ENCODE data around the gene SLC35F2.
"Not testable (repeated sequence)": the region's sequence is repeated elsewhere in the genome, so short reads cannot be mapped to it uniquely, and the experiment has no call there.

The SLC35F2 gene, protein sequence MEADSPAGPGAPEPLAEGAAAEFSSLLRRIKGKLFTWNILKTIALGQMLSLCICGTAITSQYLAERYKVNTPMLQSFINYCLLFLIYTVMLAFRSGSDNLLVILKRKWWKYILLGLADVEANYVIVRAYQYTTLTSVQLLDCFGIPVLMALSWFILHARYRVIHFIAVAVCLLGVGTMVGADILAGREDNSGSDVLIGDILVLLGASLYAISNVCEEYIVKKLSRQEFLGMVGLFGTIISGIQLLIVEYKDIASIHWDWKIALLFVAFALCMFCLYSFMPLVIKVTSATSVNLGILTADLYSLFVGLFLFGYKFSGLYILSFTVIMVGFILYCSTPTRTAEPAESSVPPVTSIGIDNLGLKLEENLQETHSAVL

DNA sequence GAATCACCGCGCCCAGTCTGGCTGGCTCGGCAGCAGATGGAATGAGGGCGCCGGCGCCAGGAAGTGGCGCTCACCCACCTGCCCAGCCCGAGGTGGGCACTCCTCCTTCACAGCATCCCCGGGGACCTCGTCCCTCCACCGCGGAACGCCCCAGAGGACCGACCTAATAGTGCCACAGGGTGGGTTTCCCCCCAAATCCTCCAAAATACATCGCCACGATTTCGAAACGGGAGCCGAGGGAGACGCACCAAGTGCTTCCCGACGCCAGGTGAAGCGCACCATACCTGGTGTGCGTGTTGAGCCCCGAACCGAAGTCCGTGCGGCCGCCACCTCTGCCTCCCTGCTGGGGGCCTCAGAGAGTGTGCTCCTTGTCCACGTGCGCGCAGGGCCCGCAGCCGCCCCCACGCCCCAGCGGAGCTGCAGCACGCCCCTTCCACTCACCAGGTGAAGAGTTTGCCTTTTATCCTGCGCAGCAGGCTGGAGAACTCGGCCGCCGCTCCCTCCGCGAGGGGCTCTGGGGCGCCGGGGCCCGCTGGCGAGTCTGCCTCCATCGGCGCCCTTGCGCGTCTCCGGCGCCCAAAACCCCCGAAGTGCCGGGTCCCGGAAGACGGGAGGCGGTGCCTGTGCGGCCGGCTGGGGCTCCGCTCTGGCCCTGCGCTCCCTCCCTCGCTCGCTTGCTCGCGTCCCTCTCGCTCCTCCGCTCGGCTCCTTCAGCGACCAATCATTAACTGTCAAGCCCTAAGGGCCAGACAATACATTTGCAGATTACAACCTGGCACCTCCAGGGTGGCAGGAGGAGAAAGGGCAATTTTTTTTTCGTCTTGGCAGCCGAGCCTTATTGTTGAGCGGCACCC lies at the start of gene SLC35F2:
TSS of gene SLC35F2 (minus strand) at position 571 of the 854 bp plus-strand sequence. CDS start at position 551, 20 bp downstream.
- DNase-seq (ENCODE audit: low spot score): peak; percentile 55

DNA sequence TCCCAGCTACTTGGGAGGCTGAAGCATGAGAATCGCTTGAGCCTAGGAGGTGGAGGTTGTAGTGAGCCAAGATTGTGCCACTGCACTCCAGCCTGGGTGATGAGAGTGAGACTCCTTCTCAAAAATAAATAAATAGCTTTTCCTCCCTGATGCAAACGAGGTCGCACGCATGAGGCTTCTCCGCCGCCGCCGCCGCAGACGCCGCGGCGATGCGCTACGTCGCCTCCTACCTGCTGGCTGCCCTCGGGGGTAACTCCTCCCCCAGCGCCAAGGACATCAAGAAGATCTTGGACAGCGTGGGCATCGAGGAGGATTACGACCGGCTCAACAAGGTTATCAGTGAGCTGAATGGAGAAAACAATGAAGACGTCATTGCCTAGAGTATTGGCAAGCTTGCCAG lies 49.6 kb upstream of the SLC35F2 start:
- no peak for DNase-seq (ENCODE audit: low spot score)

DNA sequence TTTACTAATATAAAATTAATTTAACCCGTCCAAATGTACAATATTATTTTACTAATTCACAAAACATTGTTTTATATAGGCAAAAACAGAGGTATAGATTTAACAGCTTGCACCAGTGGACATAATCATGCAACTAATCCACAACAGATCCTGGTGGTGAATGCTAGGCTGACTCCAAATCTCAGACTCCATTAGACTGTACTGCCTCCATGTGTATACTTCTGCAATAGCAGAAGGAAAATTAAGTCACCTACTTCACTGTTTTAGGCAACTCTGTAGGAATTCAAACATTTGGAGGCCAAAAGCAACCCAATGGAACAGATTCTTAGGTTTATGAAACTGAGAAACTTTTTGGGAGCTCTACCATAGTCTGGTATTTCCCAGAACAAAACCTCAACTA lies 39.7 kb upstream of the SLC35F2 start:
- DNase-seq (ENCODE audit: low spot score): peak; percentile 45

DNA sequence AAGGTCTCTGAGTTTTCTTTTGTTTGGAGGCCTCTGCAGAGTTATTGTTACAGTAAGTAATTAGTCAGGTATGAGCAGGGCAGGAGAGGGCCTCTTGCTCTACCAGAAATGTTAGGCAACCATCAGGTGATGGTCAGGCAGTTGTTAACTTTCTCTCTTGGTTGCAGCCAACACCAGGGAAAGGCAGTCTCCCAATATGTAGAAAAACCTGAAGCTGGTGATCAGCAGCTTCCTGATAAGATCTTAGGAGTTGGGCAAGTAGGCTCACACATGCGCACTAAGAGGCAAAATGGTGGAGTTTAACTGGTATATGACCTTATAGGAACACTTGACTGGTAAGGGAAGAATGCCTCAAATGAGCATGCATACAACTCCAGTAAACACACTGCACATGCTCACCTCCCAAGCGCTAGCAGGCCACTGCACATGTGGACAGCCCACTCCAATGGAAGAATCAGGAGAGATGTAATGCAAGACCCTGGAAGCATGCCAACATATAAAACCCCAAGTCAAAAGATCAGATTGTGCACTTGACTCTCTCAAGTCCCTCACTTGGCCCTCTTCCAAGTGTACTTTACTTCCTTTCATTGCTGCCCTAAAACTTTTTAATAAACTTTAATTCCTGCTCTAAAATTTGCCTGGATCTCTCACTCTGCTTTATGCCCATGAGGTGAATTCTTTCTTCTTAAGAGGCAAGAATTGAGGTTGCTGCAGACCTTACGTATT lies 23.7 kb upstream of the SLC35F2 start:
- DNase-seq (ENCODE audit: low spot score): no peak

DNA sequence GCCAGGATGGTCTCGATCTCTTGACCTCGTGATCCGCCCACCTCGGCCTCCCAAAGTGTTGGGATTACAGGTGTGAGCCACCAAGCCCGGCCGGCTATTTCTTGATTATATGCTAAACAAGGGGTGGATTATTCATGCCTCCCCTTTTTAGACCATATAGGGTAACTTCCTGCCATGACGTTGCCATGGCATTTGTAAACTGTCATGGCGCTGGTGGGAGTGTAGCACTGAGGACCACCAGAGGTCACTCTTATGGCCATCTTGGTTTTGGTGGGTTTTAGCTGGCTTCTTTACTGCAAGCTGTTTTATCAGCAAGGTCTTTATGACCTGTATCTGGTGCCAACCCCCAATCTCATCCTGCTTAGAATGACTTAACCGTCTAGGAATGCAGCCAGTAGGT lies 22.9 kb upstream of the SLC35F2 start:
- not testable (repeated sequence) for DNase-seq (ENCODE audit: low spot score)

DNA sequence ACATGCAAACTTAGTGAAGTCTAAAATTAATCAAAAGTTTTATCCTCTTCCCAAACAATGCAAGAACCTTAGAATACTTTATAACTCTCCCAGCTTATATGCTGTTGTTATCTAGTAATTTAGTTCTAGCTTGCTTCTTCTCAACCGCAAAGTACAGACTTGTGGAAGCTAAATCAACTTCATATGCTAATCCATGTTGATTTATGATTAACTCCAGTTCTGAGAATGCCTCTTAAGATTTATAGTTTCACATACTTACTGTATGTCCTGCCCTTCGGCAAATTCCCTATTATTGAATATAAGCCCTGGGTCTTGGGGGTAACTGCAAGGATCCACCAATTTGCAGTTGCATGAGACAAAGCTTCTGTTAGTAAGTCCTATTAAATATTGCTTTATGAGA lies 17.6 kb upstream of the SLC35F2 start:
- no peak for DNase-seq (ENCODE audit: low spot score)

DNA sequence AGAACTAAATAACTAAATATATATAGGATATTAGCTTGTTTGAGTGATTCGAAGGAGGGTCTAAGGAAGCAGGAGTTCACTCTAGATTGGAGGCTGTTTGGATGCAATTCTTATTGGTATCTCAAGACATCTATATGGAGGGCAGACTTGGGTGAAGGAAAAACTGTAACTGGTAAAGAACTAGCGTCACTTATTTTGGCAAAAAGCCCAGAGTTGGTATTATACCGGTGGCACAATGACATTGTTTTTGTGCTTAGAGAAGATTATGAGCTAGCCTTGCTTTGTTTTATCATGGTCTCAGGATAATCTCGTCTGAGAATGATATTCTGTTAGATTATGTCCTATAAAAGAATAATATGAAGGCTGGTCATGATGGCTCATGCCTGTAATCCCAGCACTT lies 6.0 kb upstream of the SLC35F2 start:
- no peak for DNase-seq (ENCODE audit: low spot score)

DNA sequence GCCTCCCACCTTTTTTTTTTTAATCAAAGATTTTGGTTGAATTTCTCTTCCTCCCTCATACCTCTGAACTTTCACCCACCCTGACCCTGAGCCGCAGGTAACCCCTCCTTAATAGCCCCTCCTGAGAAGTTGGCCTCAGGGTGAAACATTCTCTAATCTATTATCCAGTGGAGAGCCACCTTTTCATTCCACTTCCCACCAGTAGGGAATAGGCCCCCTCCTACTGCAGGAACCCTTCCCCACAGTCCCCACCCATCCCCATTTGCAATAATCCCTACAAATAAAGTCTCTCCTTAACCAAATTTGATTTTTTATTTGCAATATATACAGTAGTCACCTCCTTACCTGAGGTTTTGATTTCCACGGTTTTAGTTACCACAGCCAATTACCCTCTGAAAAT lies 2.1 kb upstream of the SLC35F2 start:
- no peak for DNase-seq (ENCODE audit: low spot score)

DNA sequence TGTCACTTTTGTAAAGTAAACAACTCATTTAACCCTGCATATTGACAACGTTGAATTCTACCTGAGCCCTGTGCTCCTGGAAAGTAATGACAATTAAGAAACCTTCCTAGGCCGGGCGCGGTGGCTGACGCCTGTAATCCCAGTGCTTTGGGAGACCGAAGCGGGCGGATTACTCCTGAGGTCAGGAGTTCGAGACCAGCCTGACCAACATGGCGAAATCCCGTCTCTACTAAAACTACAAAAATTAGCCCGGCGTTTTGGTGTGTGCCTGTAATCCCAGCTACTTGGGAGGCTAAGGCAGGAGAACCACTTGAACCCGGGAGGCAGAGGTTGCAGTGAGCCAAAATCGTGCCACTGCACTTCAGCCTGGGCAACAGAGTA lies 1.6 kb upstream of the SLC35F2 start:
- not testable (repeated sequence) for DNase-seq (ENCODE audit: low spot score)

DNA sequence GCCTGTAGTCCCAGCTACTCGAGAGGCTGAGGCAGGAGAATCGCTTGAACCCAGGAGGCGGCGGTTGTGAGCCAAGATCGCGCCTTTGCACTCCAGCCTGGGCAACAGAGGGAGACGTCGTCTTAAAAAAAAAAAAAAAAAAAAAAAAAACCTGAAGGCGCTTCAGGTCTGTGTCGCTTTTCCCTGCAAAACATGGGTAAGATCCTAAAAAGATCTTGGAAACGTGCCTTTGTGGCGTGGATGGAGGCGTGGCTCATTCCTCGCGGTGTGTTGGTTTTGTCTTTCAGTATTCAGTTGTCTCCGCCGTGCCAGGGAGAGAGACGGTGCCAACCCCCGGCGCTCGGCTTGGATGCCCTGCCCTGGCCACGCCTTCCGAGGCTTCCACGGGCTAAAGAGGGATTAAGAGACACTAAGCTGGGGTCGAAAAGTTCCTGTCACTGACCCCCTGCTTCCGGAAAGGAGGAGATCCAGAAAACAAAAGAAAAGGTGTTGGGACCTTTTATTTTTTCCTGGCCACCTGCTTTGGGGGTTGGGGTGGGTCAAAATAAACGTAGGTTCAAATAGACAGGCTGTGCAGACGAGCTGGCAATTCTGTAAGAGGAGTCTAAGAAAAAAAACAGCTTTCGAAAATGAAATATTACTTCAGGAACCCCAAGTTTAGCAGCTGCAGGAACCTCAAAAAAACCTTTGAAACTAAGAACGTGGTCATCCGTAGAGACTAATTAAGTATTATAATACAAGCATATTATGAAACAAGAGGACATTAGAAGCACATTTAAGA lies 1.1 kb upstream of the SLC35F2 start:
- no peak for DNase-seq (ENCODE audit: low spot score)

DNA sequence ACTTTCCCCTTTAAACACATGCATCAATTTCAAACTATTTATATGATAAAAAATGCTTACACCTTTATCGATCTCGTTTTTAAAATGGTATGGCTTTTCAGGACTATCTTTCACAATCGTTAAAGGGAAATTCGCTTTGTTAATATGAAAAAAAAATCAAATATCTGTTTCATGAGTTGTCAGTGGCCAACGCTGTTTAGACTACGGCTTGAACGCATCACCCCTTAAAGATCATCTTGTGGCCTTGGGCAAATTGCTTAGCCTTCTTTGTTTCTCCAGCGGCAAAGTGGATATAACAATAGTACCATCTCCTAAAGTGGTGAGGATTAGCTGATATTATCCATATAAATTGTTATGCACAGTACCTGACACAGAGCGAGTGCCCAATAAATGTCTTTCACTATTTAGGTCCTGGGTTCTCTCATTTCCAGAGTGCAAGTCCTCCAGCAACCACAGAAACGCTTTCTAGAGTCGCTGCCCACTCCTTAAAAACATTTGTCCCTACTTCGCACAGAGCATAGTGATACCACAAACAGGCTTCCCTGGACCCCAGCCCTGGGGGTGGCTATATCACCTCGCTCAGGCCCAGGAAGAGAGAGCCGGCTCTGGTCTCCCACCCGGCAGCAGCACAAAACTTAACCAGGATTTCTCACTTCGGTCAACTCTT lies 904 bp downstream of the SLC35F2 start:
- peak; percentile 16 for DNase-seq (ENCODE audit: low spot score)

DNA sequence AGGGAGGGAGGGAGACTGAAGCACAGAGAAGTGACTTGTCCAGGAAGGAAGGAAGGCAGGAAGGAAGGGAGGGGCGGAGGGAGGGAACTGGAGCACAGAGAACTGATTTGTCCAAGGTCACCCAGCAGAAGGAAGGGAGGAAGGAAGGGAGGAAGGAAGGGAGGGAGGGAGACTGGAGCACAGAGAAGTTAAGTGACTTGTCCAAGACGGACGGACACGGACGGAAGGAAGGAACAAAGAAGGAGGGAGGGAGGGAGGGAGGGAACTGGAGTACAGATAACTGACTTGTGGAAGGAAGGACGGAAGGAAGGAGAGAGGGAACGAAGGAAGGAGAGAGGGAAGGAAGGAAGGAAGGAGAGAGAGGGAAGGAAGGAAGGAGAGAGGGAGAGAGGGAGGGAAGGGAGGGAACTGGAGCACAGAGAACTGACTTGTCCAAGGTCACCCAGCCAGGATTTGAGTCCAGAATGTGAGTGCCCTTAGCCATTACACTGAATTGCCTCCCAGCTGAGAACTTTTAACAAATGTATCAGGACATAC lies 1.5 kb downstream of the SLC35F2 start:
- DNase-seq (ENCODE audit: low spot score): no peak

DNA sequence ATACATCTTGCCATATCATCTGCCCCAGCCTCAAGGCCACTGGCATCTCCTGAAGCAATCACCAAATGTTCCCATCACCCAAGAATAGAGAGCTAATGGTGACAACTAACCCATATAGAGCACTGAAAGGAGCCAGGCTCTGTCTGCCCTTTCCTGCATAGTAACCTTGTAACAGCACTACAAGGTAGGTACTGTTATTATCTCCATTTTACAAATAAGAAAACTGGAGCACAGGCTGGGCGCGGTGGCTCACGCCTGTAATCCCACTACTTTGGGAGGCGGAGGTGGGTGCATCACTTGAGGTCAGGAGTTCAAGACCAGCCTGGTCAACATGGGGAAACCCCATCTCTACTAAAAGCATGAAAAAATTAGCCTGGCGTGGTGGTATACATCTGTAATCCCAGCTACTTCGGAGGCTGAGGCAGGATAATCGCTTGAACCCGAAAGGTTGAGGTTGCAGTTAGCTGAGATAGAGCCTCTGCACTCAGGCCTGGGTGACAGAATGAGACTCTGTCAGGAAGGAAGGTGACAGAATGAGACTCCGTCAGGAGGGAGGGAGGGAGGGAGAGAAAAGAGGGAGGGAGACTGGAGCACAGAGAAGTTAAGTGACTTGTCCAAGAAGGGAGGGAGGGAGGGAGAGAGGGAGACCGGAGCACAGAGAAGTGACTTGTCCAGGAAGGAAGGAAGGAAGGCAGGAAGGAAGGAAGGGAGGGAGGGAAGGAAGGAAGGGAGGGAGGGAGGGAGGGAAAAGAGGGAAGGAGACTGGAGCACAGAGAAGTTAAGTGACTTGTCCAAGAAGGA lies 2.2 kb downstream of the SLC35F2 start:
- no peak for DNase-seq (ENCODE audit: low spot score)

DNA sequence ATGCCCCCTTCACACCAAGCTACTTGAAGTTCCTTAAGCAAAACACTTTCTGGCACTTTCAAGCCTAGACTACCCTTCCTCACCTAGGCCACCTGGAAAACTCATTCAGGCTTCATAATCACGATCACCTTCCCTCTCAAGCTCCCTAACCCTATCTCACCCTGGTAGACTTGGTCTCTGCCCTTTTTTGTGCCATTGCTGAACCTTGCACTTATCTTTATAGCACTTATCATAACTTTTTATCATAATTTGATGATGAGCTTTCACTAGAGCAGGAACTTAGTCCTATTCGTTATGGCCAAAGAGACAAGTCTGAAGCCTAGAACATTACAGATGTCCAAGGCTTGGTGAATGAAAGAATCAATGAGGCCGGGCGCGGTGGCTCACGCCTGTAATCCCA lies 5.5 kb downstream of the SLC35F2 start:
- no peak for DNase-seq (ENCODE audit: low spot score)

DNA sequence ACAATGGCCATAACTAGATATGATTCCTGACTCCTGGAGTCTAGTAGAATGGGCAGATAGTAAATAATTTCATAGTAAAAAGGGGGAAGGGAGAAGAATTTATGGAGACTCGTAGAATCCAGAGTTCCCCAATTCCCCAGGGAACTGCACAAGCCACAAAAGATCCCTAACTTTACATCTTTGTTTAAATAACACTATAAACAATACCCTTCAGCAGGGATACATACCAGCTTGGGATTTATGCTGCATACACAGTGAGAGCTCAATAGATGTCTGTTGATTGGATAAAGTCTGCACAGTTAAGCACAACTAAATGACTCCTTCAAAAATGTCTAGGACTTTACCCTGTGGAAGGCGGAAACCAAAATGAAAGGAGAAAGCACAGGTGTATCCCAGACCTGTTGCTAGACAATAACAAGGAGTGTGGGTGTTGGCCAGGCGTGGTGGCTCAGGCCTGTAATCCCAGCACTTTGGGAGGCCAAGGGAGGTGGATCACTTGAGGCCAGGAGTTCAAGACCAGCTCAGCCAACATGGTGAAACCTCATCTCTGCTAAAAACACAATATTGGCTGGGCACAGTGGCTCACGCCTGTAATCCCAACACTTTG lies 6.8 kb downstream of the SLC35F2 start:
- DNase-seq (ENCODE audit: low spot score): no peak

DNA sequence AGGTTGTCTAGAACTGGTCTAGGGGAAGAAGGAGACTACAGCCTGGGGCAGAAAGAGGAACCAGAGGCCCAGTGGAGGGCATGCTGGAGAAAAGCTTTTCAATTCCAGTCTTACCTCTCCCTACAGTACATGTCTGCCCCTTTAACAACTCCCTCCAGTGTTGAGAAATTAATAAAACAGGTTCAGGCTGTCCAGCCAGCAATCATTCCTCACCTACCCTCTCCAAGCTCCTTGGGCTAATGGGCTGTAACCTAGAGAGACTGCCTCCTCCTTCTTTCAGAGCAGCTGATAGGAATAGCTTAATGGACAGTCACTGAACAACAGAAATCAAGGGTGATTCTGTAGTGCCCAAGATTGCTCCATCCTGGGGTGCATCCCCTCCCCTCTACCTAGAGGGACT lies 8.8 kb downstream of the SLC35F2 start:
- DNase-seq (ENCODE audit: low spot score): no peak

DNA sequence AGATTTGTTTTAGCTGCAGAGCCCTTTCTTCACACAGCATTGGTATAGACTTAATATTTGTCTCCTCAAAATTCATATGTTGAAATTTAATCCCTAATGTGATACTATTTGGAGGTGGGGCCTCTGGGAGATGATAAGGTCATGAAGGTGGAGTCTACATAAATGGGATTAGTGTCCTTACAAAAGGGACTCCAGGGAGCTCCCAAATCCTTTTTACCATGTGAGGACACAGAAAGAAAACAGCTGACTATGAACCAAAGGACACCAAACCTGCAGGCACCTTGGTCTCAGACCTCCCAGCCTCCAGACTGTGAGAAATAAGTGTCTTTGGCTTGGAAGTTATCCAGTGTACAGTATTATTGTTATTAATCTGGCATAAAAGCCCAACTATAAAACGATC lies 10.2 kb downstream of the SLC35F2 start:
- no peak for DNase-seq (ENCODE audit: low spot score)

DNA sequence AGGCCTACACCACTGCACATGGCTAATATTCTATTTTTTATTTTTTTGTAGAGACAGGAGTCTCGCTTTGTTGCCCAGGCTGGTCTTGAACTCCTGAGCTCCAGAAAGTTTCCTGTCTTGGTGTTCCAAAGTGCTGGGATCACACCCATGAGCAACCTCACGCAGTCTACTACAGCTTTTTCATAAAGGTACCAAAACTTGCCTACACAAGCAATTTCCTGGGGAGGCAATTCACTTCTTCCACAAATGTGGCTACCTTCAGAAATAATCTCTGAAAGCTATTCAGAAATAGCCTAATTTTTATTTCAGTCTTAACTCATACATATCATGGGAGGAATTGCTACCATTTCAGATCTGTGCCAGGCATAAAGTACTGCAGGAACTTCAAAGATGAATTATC lies 11.4 kb downstream of the SLC35F2 start:
- DNase-seq (ENCODE audit: low spot score): no peak

DNA sequence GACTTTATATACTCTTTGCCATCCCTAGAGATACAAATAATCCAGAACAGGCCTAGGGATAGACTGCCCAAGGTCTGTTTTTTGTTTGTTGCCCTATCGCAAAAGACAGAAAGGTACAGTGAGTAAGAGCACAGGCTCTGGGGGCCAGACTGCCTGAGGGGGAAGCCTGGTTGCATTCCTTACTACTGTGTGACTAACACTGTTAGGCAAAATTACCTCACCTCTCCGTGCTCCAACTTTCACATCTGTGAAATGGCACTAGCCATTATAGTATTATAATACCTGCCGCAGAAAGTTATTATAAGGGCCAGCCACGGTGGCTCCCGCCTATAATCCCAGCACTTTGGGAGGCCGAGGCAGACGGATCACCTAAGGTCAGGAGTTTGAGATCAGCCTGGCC lies 14.5 kb downstream of the SLC35F2 start:
- DNase-seq (ENCODE audit: low spot score): no peak

Data from hepatic stellate cell (primary cell).